HPDE6-E6E7 (cell line): ENCODE data around the gene FAAH.
A peak's percentile ranks its signal among the peaks of the same experiment; 100 is the strongest.
"Not testable (repeated sequence)": the region's sequence is repeated elsewhere in the genome, so short reads cannot be mapped to it uniquely, and the experiment has no call there.

Source experiments
- DNase-seq: peaks from one replicate; pipeline ENCODE4 v3.0.0; 2011; ENCODE audit warnings: missing footprints; ENCODE audit errors: extremely low spot score

The FAAH gene

GRCh38 chr1:46394108-46394871, at the start of gene FAAH:
Gene FAAH (plus strand): TSS chr1:46394317. CDS start chr1:46394349, 32 bp downstream.
- DNase-seq: no peak

DNA sequence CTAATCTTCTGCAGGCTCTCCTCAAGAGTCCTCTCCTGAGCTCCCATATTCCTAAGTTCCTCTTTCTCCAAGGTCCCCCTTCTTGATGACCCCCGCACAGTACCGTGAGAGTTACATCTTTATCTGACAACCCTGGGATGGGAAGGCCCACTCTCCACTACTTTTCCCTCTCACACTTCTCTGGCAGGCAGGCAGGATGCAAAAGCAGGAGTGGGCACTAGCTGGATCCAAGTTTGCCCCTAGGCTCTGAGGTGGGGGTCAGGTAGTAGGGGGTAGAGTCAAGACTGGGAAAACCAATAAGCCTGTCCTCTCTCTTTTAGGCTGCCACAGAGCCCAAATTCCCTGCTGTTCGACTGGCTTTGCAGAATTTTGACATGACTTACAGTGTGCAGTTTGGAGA, 49.6 kb upstream of the FAAH start:
- no peak for DNase-seq

DNA sequence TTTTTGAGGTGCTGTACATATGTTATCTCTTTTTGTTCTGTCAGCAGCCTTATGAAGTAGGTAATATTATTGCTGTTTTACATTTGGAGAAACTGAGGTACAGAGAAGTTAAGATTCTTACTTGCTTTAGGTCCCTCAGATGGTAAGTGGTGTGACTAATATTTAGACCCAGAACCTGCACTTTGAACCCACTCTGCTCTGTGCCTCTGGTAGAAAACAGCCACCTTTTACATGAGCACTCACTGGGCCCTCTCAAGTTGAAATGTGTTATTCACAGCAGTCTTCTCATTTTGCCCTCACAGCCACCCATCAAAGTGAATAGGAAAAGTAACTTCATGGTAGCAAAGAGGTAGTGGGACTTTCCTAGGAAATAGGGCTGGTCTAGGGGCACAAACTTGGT, 48.8 kb upstream of the FAAH start:
- DNase-seq: no peak

DNA sequence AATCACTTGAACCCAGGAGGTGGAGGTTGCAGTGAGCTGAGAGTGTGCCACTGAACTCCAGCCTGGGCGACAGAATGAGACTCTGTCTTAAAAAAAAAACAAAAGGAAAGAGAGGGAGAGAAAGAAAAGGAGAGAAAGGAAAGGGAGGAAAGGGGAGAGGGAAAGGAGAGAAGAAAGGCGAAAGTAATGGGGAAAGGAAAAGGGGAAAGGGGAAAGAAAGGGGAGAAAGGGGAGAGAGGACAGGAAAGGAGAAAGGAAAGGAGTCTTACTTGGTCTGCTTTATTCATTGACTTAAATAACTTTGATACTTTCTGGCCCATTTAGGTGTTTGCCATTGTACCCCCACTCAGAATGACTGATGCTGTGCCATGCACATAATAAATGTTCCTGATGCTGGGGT, 41.8 kb upstream of the FAAH start:
- DNase-seq: no peak

DNA sequence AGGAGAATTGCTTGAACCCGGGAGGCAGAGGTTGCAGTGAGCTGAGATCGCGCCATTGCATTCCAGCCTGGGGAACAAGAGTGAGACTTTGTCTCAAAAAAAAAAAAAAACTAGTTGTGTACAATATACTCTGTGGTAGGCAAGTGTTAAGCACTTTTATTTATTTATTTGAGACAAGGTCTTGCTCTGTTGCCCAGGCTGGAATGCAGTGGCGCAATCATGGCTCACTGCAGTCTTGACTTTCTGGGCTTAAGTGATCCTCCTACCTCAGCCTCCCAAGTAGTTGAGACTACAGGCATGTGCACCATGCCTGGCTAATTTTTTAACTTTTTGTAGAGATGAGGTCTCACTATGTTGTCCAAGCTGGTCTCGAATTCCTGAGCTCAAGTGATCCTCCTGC, 38.2 kb upstream of the FAAH start:
- not testable (repeated sequence) for DNase-seq

DNA sequence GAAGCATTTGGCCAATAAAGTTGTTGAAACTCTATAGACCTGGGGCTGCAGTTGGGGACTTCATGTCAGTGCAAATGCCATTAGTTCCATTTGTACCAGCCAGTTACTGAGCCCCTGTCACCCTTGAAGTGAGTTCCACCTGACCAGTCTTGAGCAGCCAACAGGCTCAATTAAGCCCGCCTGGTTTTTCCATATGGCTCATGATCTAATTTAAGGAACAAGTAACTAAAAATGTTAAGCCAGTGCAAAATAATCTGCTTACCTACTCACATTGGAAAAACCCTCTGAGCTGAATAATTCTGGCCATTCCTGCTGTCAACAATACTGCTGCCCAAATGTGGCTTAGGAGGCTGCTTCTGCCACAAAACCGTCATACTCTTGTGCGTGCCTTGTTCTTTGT, 32.0 kb upstream of the FAAH start:
- DNase-seq: no peak

GRCh38 chr1:46363121-46363520, 31.0 kb upstream of the FAAH start:
- DNase-seq: no peak

DNA sequence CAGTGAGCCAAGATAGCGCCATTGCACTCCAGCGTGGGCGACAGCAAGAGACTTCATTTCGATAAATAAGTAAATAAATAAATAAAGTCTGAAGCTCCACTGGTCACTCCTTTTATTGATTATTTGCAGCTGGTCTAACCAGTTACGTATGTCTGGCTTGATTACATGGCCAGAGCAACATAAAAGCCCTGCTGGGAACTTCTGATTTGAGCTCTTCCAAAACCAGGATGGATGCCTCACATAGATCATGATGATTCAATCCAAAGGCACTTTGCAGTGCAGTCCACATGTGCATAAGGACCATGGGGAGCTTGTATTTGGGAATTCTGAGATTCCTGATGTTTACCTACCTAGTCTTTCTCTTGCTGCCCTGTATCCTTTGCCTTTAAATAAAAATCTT, 29.5 kb upstream of the FAAH start:
- no peak for DNase-seq

GRCh38 chr1:46365796-46366195, 28.3 kb upstream of the FAAH start:
- not testable (repeated sequence) for DNase-seq

DNA sequence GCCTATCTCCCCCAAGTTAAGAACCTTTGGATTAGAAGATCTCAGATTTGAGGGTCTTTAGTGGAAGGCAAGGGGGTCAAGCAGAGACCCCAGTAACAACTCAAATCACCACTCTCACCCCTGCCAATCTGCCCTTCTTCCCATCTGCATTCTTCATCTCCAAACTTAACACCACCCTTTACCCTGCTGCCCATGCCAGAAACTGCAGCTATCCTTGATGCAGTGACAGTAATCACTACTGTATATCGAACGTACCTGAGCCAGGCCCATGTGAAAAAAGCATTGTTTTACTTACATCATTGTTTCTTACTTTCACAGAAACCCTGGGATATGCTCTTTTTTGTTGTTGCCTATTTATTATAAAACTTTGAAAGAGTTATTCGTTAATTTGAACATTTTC, 27.0 kb upstream of the FAAH start:
- no peak for DNase-seq

GRCh38 chr1:46367701-46368100, 26.4 kb upstream of the FAAH start:
- not testable (repeated sequence) for DNase-seq

DNA sequence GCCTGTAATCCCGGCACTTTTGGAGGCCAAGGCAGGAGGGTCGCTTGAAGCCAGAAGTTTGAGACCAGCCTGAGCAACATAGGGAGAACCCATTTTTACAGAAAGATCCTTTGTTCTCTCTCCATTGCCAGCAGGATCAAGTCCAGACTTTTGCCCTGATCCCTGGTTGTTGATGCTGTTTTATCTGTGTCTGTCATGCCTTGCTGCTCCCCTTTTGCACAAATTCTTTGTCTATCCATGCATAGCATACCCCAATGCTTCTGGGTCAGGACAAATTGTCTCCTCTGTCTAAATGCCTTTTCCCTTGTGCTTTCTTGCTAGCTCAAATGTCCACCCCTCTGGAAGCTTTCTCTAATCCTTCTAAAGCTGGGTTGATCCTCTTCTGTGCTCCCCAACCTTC, 25.3 kb upstream of the FAAH start:
- no peak for DNase-seq

- no peak for DNase-seq
Observed at GRCh38 chr1:46369542-46370213, 24.4 kb upstream of the FAAH start.

DNA sequence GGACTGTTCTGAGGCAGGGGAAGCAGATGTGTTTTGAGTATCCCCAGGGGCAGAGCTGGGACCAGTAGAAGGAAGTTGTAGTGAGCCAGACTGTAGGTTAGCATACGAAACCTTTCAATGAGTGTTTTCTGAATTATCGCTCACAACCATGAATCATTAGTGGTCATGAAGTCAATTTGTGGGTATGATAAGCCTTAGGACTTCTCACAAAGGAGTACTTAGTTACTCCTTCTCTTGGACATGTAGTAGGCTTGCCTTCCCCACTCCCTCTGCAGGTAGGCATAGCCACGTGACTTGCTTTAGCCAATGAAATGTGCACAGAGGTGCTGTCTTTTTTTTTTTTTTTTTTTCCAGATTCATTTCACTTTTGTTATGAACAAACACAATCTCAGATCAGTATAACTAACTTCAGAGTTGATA, 23.9 kb upstream of the FAAH start:
- peak; percentile 33 for DNase-seq

GRCh38 chr1:46372431-46372830, 21.7 kb upstream of the FAAH start:
- DNase-seq: no peak

DNA sequence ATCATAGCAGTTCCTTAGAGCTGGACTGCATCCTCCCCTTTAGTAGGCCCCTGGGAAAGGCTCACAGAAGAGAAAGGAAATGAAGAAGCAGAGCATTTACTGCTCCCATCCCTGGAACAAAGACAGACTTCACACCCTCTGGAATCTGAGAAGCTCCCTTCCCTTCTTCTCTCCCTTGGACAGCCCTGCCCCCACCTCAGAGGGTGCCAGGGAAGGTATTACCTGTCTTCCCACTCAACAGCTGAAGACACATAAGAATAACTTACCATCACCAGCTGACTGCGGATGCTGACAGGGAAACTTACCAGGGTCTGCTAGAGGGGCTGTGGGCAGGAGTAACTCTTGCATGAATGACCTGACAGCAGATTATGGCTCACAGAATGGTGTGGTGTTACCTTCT, 14.1 kb upstream of the FAAH start:
- DNase-seq: no peak

DNA sequence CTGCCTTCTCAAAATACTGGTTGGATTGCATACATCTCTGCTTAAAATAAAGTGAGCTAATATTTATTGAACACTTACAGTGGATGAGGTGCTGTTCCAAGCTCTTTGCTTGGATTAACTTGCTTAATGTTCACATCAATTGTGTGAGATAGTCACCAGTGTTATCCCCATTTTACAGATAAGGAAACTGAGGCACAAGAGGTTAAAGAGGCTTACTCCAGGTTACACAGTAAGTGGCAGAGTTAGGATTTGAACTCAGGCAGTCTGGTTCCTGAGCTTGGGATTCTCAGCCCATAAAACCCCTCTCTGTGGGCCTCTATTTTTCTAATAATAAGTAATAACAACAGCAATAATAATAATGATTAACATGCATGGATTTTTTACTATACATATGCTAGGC, 13.6 kb upstream of the FAAH start:
- DNase-seq: no peak

GRCh38 chr1:46393510-46393909, 607 bp upstream of the FAAH start:
- no peak for DNase-seq

DNA sequence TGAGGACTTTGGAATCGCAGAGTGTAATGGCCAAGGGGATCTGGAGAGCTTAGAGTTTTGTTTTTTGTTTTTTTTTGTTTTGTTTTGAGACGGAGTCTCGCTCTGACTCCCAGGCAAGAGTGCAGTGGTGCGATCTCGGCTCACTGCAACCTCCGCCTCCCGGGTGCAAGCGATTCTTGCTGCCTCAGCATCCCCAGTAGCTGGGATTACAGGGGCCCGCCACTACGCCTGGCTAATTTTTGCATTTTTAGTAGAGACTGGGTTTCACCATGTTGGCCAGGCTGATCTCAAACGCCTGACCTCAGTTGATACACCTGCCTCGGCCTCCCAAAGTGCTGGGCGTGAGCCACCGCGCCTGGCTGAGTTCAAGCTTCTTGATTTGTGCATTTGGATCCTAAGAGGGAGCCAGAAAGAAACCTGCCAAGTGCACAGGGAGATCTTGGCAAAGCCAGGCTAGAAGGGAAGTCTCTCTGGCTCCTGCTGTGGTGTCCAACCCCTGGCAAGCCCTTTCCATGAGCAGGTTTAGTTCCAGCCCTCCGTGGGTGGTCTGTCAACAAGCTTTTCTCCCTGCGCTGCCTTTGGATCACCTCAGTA, 852 bp downstream of the FAAH start:
- DNase-seq: no peak

- no peak for DNase-seq
Observed at GRCh38 chr1:46396441-46397398, 2.6 kb downstream of the FAAH start.

DNA sequence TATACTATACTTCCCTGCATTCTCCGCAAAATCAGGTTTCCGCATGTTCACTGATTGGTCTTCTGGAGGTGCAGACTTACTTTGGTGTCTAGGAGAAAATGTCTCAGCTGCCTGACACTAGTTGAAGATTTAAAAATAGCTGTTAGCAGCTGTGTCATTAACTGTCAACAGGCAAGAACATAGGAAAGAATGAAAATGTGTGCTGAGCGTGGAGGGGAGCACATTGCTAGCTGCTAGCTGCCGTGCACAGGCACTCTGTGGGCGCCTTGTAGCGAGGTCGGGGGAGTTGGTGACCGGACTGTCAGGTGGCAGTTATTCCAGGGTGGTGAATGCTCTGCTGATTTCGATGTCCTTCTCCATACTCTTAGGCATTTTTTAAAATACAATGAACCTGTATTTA, 5.2 kb downstream of the FAAH start:
- DNase-seq: no peak

DNA sequence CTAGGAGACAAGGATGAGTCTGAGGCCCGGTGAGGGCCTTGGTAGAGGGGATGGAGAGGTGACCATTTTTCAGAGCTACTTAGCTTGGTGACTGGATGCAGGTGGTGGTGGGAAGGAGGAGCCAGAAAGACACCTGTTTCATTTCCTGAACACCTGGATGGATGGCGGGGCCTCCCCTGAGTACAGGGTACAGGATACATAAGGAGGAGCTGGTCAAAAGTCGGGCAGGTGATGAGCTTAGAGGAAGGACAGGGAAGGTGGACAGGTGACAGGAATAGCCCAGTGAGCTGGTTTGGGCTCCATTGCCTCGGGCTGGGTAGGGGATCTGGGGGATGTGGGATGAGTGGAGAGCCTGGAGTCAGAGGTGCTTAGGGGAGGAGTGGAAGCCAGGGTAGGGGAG, 6.3 kb downstream of the FAAH start:
- no peak for DNase-seq
